Erythroblast (primary cell): ENCODE results near the gene CBL.

Experiments
- DNase-seq, 2 experiments: peaks; one replicate each; lab custom pipeline; 2025; lab: John Stamatoyannopoulos, UW
- GATA1 ChIP-seq: IDR thresholded peaks from 2 replicates; pipeline ENCODE4 v1.6.1; 2011; ENCODE audit warnings: low read depth, mild to moderate bottlenecking, control low read depth, low read length, moderate library complexity
- POLR2A ChIP-seq: IDR thresholded peaks from 2 replicates; pipeline ENCODE4 v1.6.1; 2011; ENCODE audit warnings: mild to moderate bottlenecking, low read length

The CBL gene

DNA sequence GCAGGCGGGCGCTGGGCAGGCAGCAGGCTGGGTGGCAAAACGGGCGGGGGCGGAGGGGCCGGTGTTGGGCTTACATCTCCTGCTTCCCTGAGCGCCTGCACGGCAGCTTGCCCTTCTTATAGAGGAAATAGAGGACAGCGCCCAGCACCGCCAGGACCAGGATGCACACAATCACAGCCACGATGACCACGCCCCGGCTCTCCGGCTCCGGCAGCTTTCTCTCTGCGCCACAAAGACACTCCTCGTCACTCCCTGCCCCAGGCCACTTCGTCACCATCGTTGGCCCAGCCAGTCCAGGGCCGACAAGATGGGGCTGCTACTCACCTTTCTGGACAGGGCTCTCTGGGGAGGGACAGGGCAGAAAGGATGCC is 104.5 kb downstream of the CBL start:
- DNase-seq, result no peak
- no peak for TF ChIP-seq POLR2A
- TF ChIP-seq GATA1, result no peak

DNA sequence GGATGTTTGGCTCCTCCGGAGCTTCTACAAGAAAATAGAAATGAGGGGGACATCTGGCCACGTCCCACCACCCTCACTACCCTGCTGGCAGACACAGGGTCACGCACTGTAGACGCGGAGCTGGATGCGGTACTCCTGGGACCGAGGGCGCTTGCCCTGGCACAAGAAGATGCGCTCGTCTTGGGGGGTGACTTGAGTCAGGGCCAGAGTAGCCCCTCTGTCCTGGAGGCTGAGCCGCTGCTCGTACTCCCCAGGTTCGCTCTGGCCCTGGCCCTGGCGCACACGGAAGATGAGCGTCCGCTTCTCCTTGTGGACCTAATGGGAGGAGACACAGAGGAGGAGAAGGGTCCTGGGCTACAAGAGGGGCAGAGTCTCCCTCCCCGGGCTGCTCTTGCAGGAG is 108.6 kb downstream of the CBL start:
- no peak for DNase-seq
- TF ChIP-seq POLR2A (no peak), GATA1 (no peak)

DNA sequence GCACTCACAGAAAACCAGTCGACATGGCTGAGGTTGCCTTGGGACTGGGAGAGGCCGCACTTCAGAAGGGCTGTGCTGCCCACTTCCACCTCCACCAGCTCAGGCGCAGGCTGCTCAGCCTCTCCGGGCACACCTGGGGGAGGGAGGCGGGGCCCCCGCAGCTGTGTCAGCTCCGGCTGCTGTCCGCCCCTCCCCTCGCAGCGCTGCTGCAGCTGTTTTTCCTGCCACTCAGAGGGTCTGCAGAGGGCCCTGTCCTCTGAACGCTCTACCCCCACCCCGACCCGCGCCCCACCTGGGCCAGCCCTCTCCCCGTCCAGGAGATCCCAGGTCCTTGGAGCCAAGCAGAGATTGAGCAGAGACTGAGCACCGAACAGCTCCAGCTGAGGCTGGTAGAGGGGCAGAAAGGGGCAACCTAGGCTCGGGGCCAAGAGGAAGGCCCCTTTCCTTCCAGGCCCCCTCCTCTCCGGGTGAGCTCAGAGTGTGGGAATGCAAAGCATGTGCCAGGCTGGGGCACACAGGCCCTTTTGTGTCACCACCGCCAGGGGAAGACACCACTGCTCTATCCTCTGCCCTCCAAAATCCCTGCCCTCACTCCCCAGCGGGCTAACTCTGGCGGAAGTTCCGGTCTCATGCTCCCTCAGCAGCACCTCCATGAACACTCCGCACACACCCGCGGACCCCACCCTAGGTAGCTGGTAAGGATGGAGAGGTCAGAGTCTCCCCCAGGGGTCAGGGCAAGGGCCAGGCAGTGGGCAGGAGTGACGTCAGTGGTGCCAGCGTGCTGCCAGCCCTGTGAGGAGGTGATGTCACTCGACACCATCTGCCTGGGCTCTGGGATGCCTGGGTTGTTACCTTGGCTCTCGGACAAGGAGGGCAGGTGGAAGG is 109.2 kb downstream of the CBL start:
- TF ChIP-seq POLR2A (no peak), GATA1 (no peak)
- no peak for DNase-seq

DNA sequence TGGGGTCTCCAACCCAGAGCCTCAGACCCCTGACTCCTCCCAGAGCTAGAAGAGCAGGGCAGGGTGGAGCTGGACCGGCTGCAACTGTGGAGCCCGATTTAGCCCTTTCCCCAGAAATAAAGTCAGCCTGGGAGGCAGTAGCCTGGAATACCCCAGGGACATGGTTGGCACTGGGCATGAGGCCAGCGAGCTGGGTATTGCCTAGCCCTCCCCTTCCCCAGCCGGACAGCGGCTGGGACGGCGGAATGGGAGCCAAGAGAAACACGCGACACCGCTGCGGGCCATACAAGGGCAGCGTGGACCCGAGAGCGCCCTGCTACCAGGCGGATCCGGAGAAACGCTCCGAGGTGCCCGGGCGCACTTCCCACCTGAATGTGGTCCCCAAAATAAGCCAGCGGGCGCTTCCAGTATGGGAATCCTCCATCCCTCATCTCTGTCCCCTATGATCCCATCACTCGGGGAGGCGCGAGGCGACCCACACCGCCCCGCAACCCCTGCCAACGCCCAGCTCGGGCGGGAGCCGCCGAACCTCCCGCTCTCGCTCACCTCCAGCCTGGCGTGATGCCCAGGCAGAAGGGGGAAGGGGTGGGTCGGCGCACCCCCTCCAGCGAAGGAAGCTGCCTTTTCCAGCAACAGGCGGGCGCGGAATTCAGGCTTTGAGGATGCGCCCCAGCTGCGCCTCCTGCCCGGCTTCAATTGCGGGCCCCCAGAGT is 110.0 kb downstream of the CBL start:
- TF ChIP-seq POLR2A (no peak), GATA1 (no peak)
- DNase-seq, result no peak

DNA sequence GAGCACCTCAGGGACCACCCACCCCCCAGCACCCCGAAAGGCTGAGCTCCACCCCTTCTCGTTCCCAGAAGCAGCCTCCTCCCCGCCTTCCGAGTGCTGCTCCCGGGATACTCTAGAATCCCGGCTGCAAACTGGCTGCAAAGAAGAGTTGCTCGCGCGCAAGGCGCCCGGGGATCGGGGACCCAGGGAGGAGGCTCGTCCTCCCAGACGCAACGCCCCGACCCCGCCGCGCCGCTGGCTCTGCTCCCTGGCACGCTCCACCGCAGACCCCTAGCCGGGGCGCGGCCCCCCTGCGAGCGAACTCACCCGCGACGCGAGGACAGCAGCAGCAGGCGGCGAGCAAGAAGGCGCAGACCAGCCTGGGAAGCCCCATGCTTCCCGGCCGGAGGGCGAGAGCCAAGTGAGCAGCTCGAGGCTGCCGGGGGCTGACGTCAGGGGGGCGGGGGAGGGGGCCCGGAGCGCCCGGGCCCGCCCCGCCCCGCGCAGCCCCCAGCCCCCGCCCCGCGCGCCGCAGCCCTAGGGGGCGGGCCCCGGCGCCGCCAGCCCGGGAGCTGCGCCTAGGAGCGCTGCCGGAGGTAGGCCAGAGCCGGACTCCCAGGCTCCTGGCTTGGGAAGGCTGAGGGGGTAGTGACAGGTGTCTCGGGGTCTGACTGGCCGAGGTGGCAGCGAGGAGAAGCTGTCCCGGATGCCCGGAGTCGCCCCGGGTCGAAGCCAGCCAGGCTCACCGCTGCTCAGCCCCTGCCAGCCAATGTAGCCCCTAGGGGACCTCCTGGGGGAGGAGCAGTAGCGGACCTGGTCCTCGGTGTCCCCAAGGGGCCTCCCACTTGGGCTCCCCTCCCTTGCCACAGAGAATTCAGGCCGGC is 110.8 kb downstream of the CBL start, which contains the start of gene MCAM:
MCAM (minus strand) TSS at position 402 of the 863 bp plus-strand sequence; CDS start at position 373, 29 bp downstream.
- no peak for DNase-seq

DNA sequence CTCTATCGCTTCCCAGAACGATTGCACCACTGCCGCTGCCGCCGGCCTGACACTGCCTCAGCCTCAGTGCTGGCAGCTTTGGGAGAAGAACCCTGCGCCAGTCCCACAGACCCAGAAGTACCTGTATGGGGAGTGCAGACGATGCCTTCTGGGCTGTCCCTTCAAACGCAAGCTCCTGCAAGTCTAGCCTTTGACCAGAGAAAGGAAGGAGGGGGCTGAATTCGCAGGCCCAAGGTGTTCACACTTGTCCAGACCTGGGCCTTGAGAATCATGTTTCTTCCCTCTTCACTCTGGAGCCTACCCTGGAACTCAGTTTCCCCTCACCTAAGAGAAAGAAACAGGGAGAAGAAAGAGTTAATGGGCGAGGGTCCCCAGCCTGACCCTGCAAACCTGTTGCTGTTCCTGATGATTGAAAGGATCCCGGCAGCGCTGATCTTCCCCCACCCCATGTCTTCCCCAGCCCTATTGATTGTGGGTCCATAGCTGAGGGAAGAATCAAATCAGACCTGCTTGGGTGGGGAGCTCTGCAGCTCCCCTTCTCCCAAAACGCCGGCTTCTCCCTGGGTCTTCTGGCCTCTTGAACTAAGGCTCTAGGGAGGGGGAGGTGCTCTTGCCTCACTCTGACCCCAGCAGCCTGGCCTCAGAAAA is 111.6 kb downstream of the CBL start:
- DNase-seq, result no peak
- no peak for TF ChIP-seq POLR2A
- no peak for TF ChIP-seq GATA1

More for the DNA sequence above, 110.8 kb downstream of the CBL start, which contains the start of gene MCAM:
- TF ChIP-seq GATA1, result no peak
- no peak for TF ChIP-seq POLR2A

DNA sequence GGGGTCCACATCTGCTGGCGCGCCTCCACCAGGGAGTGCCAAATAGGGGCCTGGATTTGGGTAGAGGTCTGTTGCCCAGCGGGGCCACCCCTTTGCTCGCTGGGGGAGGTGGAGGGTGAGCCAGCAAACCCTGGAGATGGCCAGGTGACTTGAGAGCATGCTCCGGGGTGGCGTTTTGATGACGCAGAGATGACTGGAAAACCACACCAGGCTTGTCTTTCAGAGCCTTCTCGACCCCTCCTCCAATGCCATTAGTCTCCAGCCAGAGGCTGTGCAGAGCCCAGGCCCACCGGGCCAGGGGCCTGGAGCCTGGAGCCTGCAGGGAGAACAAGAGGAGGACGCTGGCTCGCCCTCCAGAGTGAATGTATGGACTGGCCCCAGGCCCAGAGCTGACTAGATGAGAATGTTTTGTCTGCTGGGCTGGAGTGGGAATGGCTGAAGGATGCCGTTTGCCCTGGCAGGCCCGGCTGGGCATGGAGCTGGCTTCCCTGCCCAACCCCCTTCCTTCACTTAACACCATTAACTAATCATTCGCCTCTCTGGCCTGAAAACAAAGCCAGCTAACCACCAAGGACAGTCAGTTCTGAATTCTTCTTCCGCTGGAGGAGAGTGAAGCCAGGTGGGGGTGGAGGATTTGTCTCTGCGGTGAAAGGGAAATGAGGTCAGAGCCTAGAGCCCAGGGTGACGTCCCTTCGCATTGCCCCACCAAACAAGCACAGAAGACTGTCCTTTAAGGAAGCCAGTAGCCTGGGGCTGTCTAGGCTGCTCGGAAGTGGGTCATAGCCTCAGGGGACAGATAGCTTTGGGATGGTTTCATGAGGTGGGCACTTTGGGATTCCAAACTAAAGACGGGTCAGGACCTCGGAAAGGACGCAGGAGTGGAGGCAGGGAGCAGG is 112.3 kb downstream of the CBL start:
- TF ChIP-seq GATA1, result no peak
- TF ChIP-seq POLR2A, result no peak
- no peak for DNase-seq

DNA sequence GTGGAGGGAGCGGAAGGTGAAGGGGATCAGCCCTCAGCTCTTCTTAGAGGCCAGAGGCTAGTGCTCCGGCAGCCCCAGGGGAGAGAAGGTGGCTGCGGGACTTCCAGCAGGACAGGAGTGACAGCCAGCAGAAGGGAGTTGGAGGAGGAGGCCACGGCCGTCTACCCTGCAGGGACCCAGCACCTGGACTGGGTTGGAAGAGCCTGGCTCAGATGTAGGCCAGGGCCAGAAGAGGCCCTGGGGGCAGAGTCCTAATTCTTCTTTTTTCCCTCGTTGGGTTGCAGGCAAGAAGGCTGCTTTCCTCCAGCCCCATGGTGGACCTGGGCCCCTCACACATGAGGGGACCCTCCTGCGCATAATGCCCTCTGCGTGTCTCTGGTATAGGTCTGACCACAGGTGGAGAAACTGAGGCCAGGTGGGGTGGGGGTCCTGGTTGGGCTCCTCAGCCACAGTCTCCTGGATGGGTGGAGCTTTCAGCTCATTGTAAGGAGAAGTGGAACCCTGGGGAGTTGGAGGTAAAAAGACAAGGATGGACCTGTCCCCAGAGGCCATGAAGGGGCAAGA is 113.1 kb downstream of the CBL start:
- no peak for TF ChIP-seq GATA1
- TF ChIP-seq POLR2A, result no peak
- no peak for DNase-seq

DNA sequence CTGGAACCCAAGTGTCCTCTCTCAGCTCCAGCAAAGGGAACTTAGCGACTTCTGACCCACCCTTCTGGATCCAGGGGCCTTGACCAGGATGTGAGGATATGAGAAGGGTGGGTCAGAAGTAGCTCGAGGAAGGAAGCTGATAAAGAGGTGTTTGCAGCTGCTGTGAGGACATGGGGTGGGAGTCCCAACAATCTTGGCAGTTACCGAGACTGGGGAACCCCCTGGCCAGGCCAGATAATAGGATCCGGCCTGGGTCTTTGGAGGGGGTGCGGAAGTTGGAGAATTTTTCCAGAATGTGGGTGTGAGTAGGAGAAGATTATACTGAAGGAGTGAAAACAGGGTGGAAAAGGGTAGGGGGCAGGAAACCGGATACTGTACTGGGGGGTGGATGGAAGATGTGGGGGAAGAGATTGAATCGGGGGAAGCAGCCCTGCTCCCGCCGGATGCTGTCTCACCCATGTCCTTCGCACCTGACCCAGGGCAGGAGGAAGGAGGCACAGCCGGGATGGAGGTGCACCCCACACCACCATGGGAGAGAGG is 113.6 kb downstream of the CBL start:
- no peak for TF ChIP-seq GATA1
- no peak for TF ChIP-seq POLR2A
- DNase-seq, result no peak

DNA sequence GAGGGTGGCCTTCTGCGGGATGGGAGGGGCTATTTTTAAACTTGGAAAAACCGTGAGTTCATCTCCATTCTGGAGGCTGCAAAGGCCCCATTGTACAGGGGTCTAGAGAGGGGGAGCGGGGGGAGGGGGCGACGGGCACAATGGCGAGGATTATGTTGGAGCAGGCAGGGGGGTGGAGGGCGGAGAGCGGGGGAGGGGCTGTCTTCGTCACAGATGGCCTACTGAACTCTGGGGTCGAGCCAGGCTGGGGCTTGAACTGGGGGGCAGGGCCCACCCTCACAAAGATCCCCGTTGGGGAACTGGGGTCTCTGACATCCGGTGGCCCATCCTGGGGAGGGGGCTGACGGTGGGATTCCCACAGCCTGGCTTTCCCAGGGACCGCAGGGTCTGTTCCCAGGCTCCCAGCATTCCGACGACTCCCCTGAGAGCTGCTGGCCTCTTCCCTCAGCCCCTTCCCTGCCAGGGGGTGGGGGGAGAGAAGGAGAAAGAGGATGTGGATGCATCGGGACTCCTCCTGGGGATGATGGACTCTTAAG is 114.2 kb downstream of the CBL start:
- TF ChIP-seq GATA1, result no peak
- DNase-seq, result no peak

DNA sequence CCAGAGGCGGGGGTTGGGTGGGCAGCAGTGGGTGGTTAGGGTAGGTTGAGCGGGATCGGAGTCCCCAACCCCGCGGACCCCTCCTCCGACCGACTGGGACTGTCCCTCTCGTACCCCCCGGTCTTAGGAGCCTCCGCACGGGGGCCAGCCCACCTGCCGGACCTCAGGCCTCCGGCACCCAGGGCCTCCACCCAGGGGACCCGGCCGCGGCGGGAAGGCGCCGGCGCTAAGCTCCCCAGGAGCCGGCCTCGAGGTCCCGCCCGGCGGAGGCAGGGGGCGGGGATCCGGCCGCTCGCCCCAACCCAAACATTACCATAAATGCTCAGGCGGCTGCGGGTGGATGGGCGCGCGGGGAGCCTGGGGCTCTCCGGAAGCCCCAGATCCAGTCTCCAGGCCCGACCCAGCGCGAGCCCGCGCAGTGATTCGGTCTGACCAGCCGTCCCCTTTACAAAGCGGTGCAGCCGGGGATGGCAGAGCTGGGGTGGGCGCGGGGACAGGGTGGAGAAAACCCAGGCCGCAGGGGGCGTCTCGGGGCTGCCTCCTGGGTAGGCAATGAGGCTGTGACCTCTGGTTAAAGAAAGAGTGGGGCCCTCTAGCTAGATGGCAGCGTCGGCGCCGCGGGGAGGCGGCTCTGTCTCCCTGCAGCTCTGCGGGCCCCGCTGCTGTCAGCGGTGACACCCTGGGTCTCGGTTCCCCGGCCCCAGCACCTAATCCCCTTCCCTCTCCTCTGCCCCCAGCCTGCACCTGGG is 114.8 kb downstream of the CBL start:
- TF ChIP-seq POLR2A (no peak), GATA1 (no peak)
- DNase-seq, result peak in 1 of 2 experiments; percentile 27
